Peyer's patch (tissue), 4 donors: ENCODE results near the gene TOX3. TPM values are rescaled to one million over a fixed set of nuclear protein-coding genes. Genes with fewer than 3 reads are reported as not detected.

ENCODE experiments used
- DNase-seq, 3 donors: peaks; one replicate each; pipeline ENCODE4 v3.0.0-alpha.2; 2017 to 2019
- H3K27ac ChIP-seq, 4 donors: fragments of 200-600 bp; sonication (generic); one replicate each; pipeline ENCODE4 v1.5.1; 2016 to 2019
- H3K27me3 ChIP-seq, 2 donors: fragments of 200-600 bp; sonication (generic); one replicate each; pipeline ENCODE4 v1.5.1; 2019
- H3K36me3 ChIP-seq, 3 donors: fragments of 200-600 bp; sonication (generic); one replicate each; pipeline ENCODE4 v1.5.1; 2016 to 2019
- H3K4me1 ChIP-seq, 4 donors: fragments of 200-600 bp; sonication (generic); one replicate each; pipeline ENCODE4 v1.5.1; 2016 to 2019
- H3K4me3 ChIP-seq, 4 donors: fragments of 200-600 bp; sonication (generic); 1 replicate in 3 of 4; 2 replicates in 1 of 4; pipeline ENCODE4 v1.5.1; 2016 to 2019; ENCODE audit warnings: mild to moderate bottlenecking in 1 of 4
- H3K9me3 ChIP-seq, 4 donors: fragments of 200-600 bp; sonication (generic); one replicate each; pipeline ENCODE4 v1.5.1; 2016 to 2019; ENCODE audit warnings: mild to moderate bottlenecking in 1 of 4
- POLR2A ChIP-seq, 2 donors: fragments of 450-650 bp; IDR thresholded peaks; one replicate each; pipeline ENCODE4 v1.5.1; 2017; ENCODE audit warnings: antibody characterized with exemption in 2 of 2, mild to moderate bottlenecking in 2 of 2, moderate library complexity in 2 of 2
- total RNA-seq, 4 donors: library from RNA; depleted of rRNA; stranded (reverse); fragments of >200 nt; gene quantifications; one replicate each; pipeline ENCODE4 v1.1.0, GENCODE V29; 2016
- TF ChIP-seq, protein P1 (sequence below), 6 experiments: fragments of 450-650 bp in 4 of 6; fragments of 200-600 bp in 2 of 6; sonication (generic) in 1 of 6; IDR thresholded peaks; one replicate each; pipeline ENCODE4 v1.5.1; 2017 to 2019; ENCODE audit warnings: antibody characterized with exemption in 6 of 6, mild to moderate bottlenecking in 3 of 6, moderate library complexity in 1 of 6

The TOX3 gene
- total RNA-seq, 4 donors from 2014 or later = 5.0 to 24.5 (median 18.6) TPM

DNA sequence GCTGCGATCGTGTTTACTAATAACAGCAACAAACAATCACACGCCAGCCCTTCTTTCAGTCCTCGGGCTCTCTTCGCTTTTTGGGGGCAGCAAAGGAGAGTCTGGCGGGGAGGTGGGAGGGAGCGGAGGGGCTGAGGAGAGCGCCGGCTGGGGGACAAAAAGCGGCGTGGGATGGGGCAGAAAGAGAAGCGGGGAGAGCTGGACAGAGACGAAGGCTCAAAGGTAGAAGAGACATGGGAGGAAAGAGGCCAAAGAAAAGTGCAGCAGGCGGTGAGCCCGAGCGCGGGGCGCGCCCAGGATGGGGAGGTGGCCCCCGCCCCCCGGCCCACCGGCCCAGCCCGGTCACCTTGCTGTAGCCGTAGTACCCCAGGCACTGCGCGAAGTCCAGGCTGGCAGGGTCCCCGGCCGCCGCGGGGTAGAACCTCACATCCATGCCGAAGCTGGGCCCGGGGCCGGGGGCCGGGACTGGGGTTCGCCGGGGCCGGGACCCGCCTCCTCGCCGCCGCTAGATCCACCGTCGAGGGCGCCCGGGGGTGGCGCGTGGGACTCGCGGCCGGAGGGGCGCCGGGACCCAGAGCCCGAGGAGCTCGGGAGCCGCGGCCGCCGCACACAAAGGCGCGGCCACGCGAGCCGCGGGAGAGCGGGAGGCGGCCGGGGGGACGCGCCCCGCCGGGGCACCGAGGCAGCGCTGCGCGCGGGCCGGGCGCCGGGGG, 496 bp downstream of the TOX3 start:
- TF ChIP-seq, protein P1, sequence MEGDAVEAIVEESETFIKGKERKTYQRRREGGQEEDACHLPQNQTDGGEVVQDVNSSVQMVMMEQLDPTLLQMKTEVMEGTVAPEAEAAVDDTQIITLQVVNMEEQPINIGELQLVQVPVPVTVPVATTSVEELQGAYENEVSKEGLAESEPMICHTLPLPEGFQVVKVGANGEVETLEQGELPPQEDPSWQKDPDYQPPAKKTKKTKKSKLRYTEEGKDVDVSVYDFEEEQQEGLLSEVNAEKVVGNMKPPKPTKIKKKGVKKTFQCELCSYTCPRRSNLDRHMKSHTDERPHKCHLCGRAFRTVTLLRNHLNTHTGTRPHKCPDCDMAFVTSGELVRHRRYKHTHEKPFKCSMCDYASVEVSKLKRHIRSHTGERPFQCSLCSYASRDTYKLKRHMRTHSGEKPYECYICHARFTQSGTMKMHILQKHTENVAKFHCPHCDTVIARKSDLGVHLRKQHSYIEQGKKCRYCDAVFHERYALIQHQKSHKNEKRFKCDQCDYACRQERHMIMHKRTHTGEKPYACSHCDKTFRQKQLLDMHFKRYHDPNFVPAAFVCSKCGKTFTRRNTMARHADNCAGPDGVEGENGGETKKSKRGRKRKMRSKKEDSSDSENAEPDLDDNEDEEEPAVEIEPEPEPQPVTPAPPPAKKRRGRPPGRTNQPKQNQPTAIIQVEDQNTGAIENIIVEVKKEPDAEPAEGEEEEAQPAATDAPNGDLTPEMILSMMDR (IDR thresholded peaks at IDR 0.05) = no peak
- TF ChIP-seq POLR2A (IDR thresholded peaks at IDR 0.05) = no peak
- Histone ChIP-seq H3K36me3 (no peaks in the 10 kb centered on the region), H3K27ac (peak overlapping the region in 3 of 4 donors; percentile 75 to 87 (median 86)), H3K27me3 (peaks cover 0 to 3% of the 10 kb centered on the region in 2 donors), H3K9me3 (no peaks in the 10 kb centered on the region), H3K4me1 (peaks cover 0 to 18% (median 0%) of the 10 kb centered on the region in 4 donors), H3K4me3 (peak overlapping the region; percentile 20 to 95 (median 70))
- DNase-seq = peak in 1 of 3 donors; percentile 66

DNA sequence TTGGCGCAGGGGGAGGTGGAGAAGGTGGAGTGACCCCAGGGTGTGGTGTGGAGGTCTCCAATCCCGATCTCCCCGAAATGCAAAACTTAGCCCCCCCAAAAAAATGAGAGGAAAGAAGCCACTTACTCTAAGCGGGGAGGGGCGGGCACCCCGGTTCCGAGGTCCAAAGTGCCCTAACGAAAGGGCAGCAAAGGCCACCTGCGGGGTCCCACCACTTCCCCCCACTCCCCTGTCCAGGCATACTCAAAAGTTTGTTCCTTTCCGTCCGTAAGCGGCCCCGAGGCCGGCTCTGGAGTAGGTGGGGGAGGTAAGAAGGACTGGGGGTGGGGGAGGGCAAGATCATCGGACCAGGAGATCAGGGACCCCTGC, 1.1 kb downstream of the TOX3 start:
- Histone ChIP-seq H3K4me1 (peaks cover 0 to 18% (median 0%) of the 10 kb centered on the region in 4 donors), H3K36me3 (no peaks in the 10 kb centered on the region), H3K27me3 (peaks cover 0 to 3% of the 10 kb centered on the region in 2 donors), H3K4me3 (peak overlapping the region in 3 of 4 donors; percentile 51 to 95 (median 88)), H3K9me3 (no peaks in the 10 kb centered on the region), H3K27ac (peak overlapping the region in 3 of 4 donors; percentile 75 to 87 (median 86))
- TF ChIP-seq POLR2A (IDR thresholded peaks at IDR 0.05) = no peak
- TF ChIP-seq, protein P1 (IDR thresholded peaks at IDR 0.05) = no peak
- peak in 2 of 3 donors; percentile 52 to 58 for DNase-seq

DNA sequence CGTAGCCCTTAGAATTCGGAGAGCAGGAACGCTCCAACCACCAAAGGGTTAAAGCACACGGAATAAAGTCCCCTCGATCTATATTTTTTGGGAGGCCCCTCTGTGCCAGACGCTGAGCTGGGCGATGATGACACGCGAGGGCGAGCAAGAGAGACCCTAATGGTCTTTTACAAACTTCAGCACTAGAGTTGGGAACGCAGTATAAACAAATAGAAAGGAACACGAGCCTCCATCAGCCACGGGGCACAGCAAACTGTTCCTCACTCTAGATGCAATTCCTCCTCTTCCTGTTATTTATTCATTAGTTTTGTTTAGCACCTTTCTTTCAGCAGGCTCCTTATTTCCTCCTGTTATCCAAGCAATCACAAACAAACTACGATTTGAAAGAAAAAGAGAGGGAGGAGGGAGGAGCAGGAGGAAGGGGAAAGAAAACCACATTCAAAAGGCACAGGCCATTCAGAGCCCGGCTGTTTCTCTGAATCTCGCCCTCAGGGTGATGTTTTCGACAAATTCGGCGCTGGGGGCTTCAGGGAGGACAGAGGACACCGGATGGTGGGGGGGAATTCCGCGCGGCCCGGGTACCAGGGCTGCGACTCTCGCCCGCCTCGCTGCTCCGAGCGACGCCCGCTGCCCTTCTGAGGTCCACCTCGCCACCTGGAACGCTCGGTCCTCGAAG, 1.6 kb downstream of the TOX3 start:
- peaks cover 0 to 18% (median 0%) of the 10 kb centered on the region in 4 donors for H3K4me1 ChIP-seq

DNA sequence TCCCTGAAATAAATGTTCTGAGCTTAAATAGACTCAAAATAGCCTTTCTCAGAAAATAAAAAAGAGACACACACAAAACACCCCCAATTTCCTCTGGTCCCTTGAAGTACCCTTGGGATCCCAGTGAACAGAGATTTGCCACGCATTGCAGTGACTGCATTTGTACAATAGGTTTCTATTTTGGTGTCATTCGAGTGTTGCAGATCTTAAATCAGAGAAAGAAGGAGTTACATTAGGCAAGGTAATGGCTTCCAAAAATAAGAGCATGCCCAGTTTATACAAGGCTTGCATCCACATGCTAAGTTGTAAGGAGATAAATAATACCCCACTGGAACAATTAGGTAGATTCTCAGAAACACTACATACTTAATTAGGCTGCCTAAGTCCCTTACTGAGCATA, 2.2 kb downstream of the TOX3 start:
- TF ChIP-seq, protein P1 (IDR thresholded peaks at IDR 0.05) = peak in 1 of 6 experiments; percentile 5
- no peak for TF ChIP-seq POLR2A (IDR thresholded peaks at IDR 0.05)
- peak overlapping the region in 2 of 4 donors; percentile 75 to 87 for H3K27ac ChIP-seq
- H3K9me3 ChIP-seq = no peaks in the 10 kb centered on the region
- no peaks in the 10 kb centered on the region for H3K36me3 ChIP-seq
- H3K4me1 ChIP-seq = peaks cover 0 to 18% (median 0%) of the 10 kb centered on the region in 4 donors
- no peak for DNase-seq
- peak overlapping the region in 3 of 4 donors; percentile 51 to 95 (median 88) for H3K4me3 ChIP-seq
- peaks cover 0 to 3% of the 10 kb centered on the region in 2 donors for H3K27me3 ChIP-seq

More for the DNA sequence above, 1.6 kb downstream of the TOX3 start:
- H3K27me3 ChIP-seq = peaks cover 0 to 3% of the 10 kb centered on the region in 2 donors
- no peaks in the 10 kb centered on the region for H3K36me3 ChIP-seq
- H3K4me3 ChIP-seq = peak overlapping the region in 3 of 4 donors; percentile 51 to 95 (median 88)
- no peak for DNase-seq
- TF ChIP-seq, protein P1 (IDR thresholded peaks at IDR 0.05) = no peak
- TF ChIP-seq POLR2A (IDR thresholded peaks at IDR 0.05) = no peak
- peak overlapping the region in 3 of 4 donors; percentile 75 to 87 (median 86) for H3K27ac ChIP-seq
- H3K9me3 ChIP-seq = no peaks in the 10 kb centered on the region

DNA sequence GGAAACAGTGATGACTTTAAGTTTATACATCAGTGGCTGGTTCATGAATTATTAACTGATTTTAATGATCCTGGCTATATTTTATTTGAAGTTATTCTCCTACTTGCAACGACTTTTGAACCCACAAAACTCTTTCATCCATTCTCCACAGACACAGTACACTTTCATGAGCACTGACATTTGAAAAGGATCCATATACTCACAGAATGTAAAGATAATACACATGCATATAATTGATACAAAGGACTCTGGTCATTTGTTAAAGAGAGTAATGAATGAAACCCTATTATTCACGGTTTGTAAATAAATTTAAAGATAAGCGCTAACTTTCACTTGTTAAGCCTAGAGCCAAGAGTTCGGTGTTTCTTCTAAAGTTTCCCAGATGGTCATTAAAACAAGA, 3.3 kb downstream of the TOX3 start:
- TF ChIP-seq, protein P1 (IDR thresholded peaks at IDR 0.05) = no peak
- TF ChIP-seq POLR2A (IDR thresholded peaks at IDR 0.05) = peak in 1 of 2 donors; percentile 7
- DNase-seq = no peak
- Histone ChIP-seq H3K9me3 (no peaks in the 10 kb centered on the region), H3K4me1 (peaks cover 0 to 18% (median 0%) of the 10 kb centered on the region in 4 donors), H3K4me3 (peak overlapping the region in 2 of 4 donors; percentile 88 to 95), H3K27ac (no peak overlapping the region), H3K27me3 (peaks cover 0 to 3% of the 10 kb centered on the region in 2 donors), H3K36me3 (no peaks in the 10 kb centered on the region)
